K562 (cell line): ENCODE data around the gene ZSWIM4. TPM values are rescaled to one million over a fixed set of nuclear protein-coding genes. Genes with fewer than 3 reads are reported as not detected.
A peak's percentile ranks its signal among the peaks of the same experiment; 100 is the strongest.

Source experiments
- ATAC-seq: fragments of 200-7000 bp; cut with Tn5 transposase; 3 replicates; pipeline ENCODE4 v1.9.1; 2020; ENCODE audit warnings: moderate library complexity
- BruUV-seq: library from RNA; stranded (reverse); fragments of 400-500 nt; replicated peaks from 2 replicates; lab custom pipeline; 2021; lab: Mats Ljungman, UMichigan
- CTCF ChIA-PET: fragments of 300-600 bp; formaldehyde crosslinking; extraction: SDS; loops from one replicate; lab custom pipeline; 2021; ENCODE audit warnings: low intra/inter-chr PET ratio; lab: Yijun Ruan, JAX
- POLR2A ChIA-PET: fragments of 300-600, 350-650 bp; sonication (Branson Sonifier 250); formaldehyde crosslinking; extraction: SDS; loops from one replicate; lab custom pipeline; 2021; ENCODE audit warnings: antibody characterized with exemption, inconsistent platforms; lab: Yijun Ruan, JAX
- DNase-seq, 4 experiments: peaks; one replicate each; pipeline versions ENCODE4 v3.0.0 to v3.0.0-alpha.2; 2011 to 2018; ENCODE audit warnings: low spot score in 3 of 4, mixed read lengths in 3 of 4; ENCODE audit errors: extremely low read depth in 1 of 4
- FAIRE-seq: peaks from 2 replicates; lab custom pipeline; 2011; peaks lifted over from hg19 to GRCh38; lab: Jason Lieb, UNC
- H2AFZ ChIP-seq: 2 replicates; pipeline ENCODE4 v1.6.0; 2011; ENCODE audit warnings: low read depth, low read length, control low read depth, inconsistent platforms
- H3K27ac ChIP-seq: fragments of 200-600 bp; 3 replicates; pipeline ENCODE4 v1.8.0; 2011; ENCODE audit warnings: low read depth, mild to moderate bottlenecking, control low read depth, inconsistent platforms, low read length, moderate library complexity, mixed read lengths; ENCODE audit errors: extremely low read depth
- H3K27me3 ChIP-seq, 2 experiments: fragments of 300-600 bp in 1 of 2; 2 replicates in 1 of 2; 3 replicates in 1 of 2; pipeline versions ENCODE4 v1.6.0 to v1.8.0; 2011; ENCODE audit warnings: inconsistent platforms in 2 of 2, low read length in 2 of 2, mild to moderate bottlenecking in 1 of 2, mixed read lengths in 1 of 2, moderate library complexity in 1 of 2; ENCODE audit not compliant: control insufficient read depth in 2 of 2, insufficient read depth in 2 of 2
- H3K36me3 ChIP-seq: fragments of 300-600 bp; 3 replicates; pipeline ENCODE4 v1.8.0; 2011; ENCODE audit warnings: mild to moderate bottlenecking, low read length, inconsistent platforms; ENCODE audit not compliant: control insufficient read depth, insufficient read depth
- H3K4me1 ChIP-seq, 2 experiments: fragments of 200-600 bp in 1 of 2; replicated peaks in 1 of 2; 2 replicates in 1 of 2; 3 replicates in 1 of 2; pipeline versions ENCODE4 v1.5.1 to v1.8.0; 2011; ENCODE audit warnings: inconsistent platforms in 2 of 2, low read length in 2 of 2, mild to moderate bottlenecking in 1 of 2, mixed read lengths in 1 of 2, moderate library complexity in 1 of 2; ENCODE audit not compliant: control insufficient read depth in 2 of 2, insufficient read depth in 2 of 2
- H3K4me2 ChIP-seq: 2 replicates; pipeline ENCODE4 v1.6.1; 2011; ENCODE audit warnings: low read length, control low read depth, inconsistent platforms, mixed read lengths; ENCODE audit not compliant: insufficient read depth
- H3K4me3 ChIP-seq: fragments of 200-600 bp; sonication (generic), shearing (Covaris generic); 2 replicates; pipeline ENCODE4 v1.5.1; 2016; ENCODE audit warnings: control low read depth, inconsistent platforms
- H3K79me2 ChIP-seq: fragments of 200-600 bp; 3 replicates; pipeline ENCODE4 v1.8.0; 2011; ENCODE audit warnings: low read length, inconsistent platforms; ENCODE audit not compliant: control insufficient read depth, insufficient read depth
- H3K9ac ChIP-seq, 2 experiments: 2 replicates each; pipeline versions ENCODE4 v1.6.0 to v1.6.1; 2011; ENCODE audit warnings: low read depth in 2 of 2, low read length in 2 of 2, control low read depth in 1 of 2, inconsistent platforms in 1 of 2, mild to moderate bottlenecking in 1 of 2, mixed read lengths in 1 of 2; ENCODE audit not compliant: insufficient read depth in 1 of 2
- H3K9me1 ChIP-seq: one replicate; pipeline ENCODE4 v1.6.0; 2011; ENCODE audit warnings: inconsistent platforms, mild to moderate bottlenecking, low read length, moderate library complexity; ENCODE audit not compliant: control insufficient read depth, insufficient read depth
- H3K9me3 ChIP-seq: replicated peaks from 2 replicates; pipeline ENCODE4 v1.5.1; 2011; ENCODE audit warnings: low read depth, low read length, inconsistent platforms; ENCODE audit not compliant: control insufficient read depth, insufficient read depth
- H4K20me1 ChIP-seq: replicated peaks from 2 replicates; pipeline ENCODE4 v1.6.1; 2011; ENCODE audit warnings: low read length, inconsistent platforms, mixed read lengths; ENCODE audit not compliant: control insufficient read depth, insufficient read depth
- ATF3 ChIP-seq, 2 experiments: fragments of 450-650 bp in 1 of 2; sonication (generic) in 1 of 2; formaldehyde crosslinking in 1 of 2; IDR thresholded peaks in 1 of 2; conservative IDR thresholded peaks in 1 of 2; 2 replicates each; pipeline versions ENCODE4 v1.6.1 to v1.8.1; 2016 to 2023; ENCODE audit warnings: mild to moderate bottlenecking in 2 of 2, moderate library complexity in 2 of 2, inconsistent platforms in 1 of 2, missing genetic modification reagents in 1 of 2
- BRD4 ChIP-seq: fragments of 200-600 bp; sonication (generic); IDR thresholded peaks from 2 replicates; pipeline ENCODE4 v1.6.1; 2017; ENCODE audit warnings: inconsistent platforms
- E2F6 ChIP-seq, 2 experiments: IDR thresholded peaks; 2 replicates each; pipeline ENCODE4 v1.6.1; 2011; ENCODE audit warnings: borderline replicate concordance in 1 of 2, control low read depth in 1 of 2, low read depth in 1 of 2, low read length in 1 of 2, mild to moderate bottlenecking in 1 of 2, mixed read lengths in 1 of 2, moderate library complexity in 1 of 2; ENCODE audit not compliant: insufficient read depth in 1 of 2, insufficient read length in 1 of 2, poor library complexity in 1 of 2, severe bottlenecking in 1 of 2; ENCODE audit errors: extremely low read depth in 1 of 2
- GMEB1 ChIP-seq: fragments of 250-450 bp; sonication (Bioruptor Pico); IDR thresholded peaks from 2 replicates; pipeline ENCODE4 v1.4.0; 2020; ENCODE audit warnings: mild to moderate bottlenecking
- LARP7 ChIP-seq: fragments of 450-650 bp; IDR thresholded peaks from 2 replicates; pipeline ENCODE4 v1.6.1; 2016
- MCM7 ChIP-seq, 2 experiments: fragments of 450-650 bp; IDR thresholded peaks; 2 replicates each; pipeline ENCODE4 v1.6.1; 2016 to 2018
- RREB1 ChIP-seq: fragments of 250-450 bp; sonication (Bioruptor Pico); IDR thresholded peaks from 2 replicates; pipeline ENCODE4 v1.4.0; 2020
- USF2 ChIP-seq: sonication (generic); formaldehyde crosslinking; IDR thresholded peaks from 2 replicates; pipeline ENCODE4 v1.5.0; 2020; ENCODE audit warnings: missing genetic modification reagents
- ZBTB1 ChIP-seq: sonication (generic); formaldehyde crosslinking; IDR thresholded peaks from 2 replicates; pipeline ENCODE4 v1.8.1; 2023; ENCODE audit warnings: missing genetic modification reagents, low read depth, mild to moderate bottlenecking, borderline replicate concordance
- ZNF436 ChIP-seq: fragments of 250-450, 450-650 bp; sonication (Bioruptor Pico); formaldehyde crosslinking; IDR thresholded peaks from 2 replicates; pipeline ENCODE4 v1.7.0; 2020; ENCODE audit warnings: mild to moderate bottlenecking
- WGBS: fragments of 100-300 bp; shearing (Covaris generic); methylation state at CpG from one replicate; pipeline ENCODE4 v1.1.6; 2016; ENCODE audit warnings: low coverage, mixed read lengths; ENCODE audit not compliant: insufficient coverage; ENCODE audit errors: missing lambda C conversion rate; 5-methylcytosine and 5-hydroxymethylcytosine counted together
- in situ Hi-C: fragments of 300-500 bp; cut with MboI; formaldehyde crosslinking; loops from 4 replicates; pipeline ENCODE4 v1.15.0; 2018; ENCODE audit warnings: inconsistent platforms, mixed read lengths
- intact Hi-C: fragments of 100-400 bp; cut with micrococcal nuclease; formaldehyde crosslinking; loops from 2 replicates; pipeline ENCODE4 v1.14.2; 2022
- polyA plus RNA-seq, 8 experiments: library from polyadenylated mRNA; depleted of rRNA in 4 of 8; stranded (reverse) in 5 of 8; unstranded in 3 of 8; fragments of >200 nt; fragmentation: Nextera tagmentation in 2 of 8; fragmentation: Illumina TruSeq in 1 of 8; extraction: Ambion mirVana in 2 of 8; extraction: Trizol in 1 of 8; gene quantifications; 2 replicates each; pipeline versions ENCODE4 v1.2.1 to v1.2.3, GENCODE V29; 2011 to 2014; ENCODE audit warnings: inconsistent platforms in 1 of 8, missing spikeins in 1 of 8
- total RNA-seq, 7 experiments: library from RNA; depleted of rRNA in 6 of 7; stranded (reverse); fragments of >200 nt in 6 of 7; fragmentation: Illumina TruSeq in 2 of 7; extraction: Trizol in 2 of 7; gene quantifications; 2 replicates each; pipeline versions ENCODE4 v1.2.1 to v1.2.3, GENCODE V29; 2011 to 2021; ENCODE audit warnings: low replicate concordance in 1 of 7

ZSWIM4 gene
- total and polyA plus RNA-seq, 9 of the 15 experiments (the other 6 are each of a cell fraction or from before 2014, with no cell fraction given): 0.25 to 3.7 (median 0.79) TPM; not detected in 2

- BruUV-seq: no TSS peak
- Histone ChIP-seq H4K20me1 (peaks cover 2% of the 10 kb centered on the region; the same call in 1 of the 2 replicates), H3K79me2 (no peaks in the 10 kb centered on the region), H3K36me3 (no peaks in the 10 kb centered on the region), H3K4me2 (peak overlapping the region; percentile 73), H3K4me1 (peaks cover 11 to 26% of the 10 kb centered on the region in 2 experiments), H2AFZ (peak overlapping the region; percentile 83), H3K27me3 (peaks cover 8 to 14% of the 10 kb centered on the region in 2 experiments; a peak in 4 of 5 replicates), H3K9me3 (no peaks in the 10 kb centered on the region), H3K9me1 (no peaks in the 10 kb centered on the region), H3K27ac (peak overlapping the region; percentile 63), H3K9ac (peak overlapping the region; percentile 70 to 90; a peak in 3 of 4 replicates), H3K4me3 (peak overlapping the region; percentile 33; the same call in 1 of the 2 replicates)
- ChIA-PET POLR2A (interaction anchor here (0.7 to 1.1 kb wide), 3 partner anchors 78 to 246 kb away, joined by 3 read pairs; no protein-coding TSS in a partner anchor), CTCF (interaction anchor here (1.9 kb wide), 1 partner anchor 76 kb away, joined by 25 read pairs; no protein-coding TSS in a partner anchor)
- FAIRE-seq (peak; percentile 55), ATAC-seq (peak; percentile 3; the same call in 2 of the 3 replicates), DNase-seq (no peak)
- in situ Hi-C loops: loop anchor here (5.0 kb wide), 2 partner anchors 74 to 254 kb away; no protein-coding TSS in a partner anchor
- intact Hi-C loops: loop anchor here (5.0 kb wide), 1 partner anchor 34 kb away; no protein-coding TSS in a partner anchor
- WGBS: 42% methylated on average over 11 of the region's 11 CpGs
- no peak for TF ChIP-seq USF2 (CRISPR knock-in tag)
- TF ChIP-seq MCM7 (IDR thresholded peaks at IDR 0.05): no peak
- no peak for TF ChIP-seq GMEB1 (CRISPR knock-in tag)
- 0 out of 2 replicates have a peak, but pooled peaks have one; percentile 32 for TF ChIP-seq ZBTB1 (CRISPR knock-in tag)
- peak in 1 of 2 experiments; percentile 15 for TF ChIP-seq E2F6 (IDR thresholded peaks at IDR 0.05; ENCODE audit: borderline replicate concordance in 1 of 2, extremely low read depth in 1 of 2, insufficient read depth in 1 of 2, insufficient read length in 1 of 2, low read depth in 1 of 2, low read length in 1 of 2, poor library complexity in 1 of 2, severe bottlenecking in 1 of 2)
- TF ChIP-seq ATF3 (IDR thresholded peaks at IDR 0.05): no peak
- no peak for TF ChIP-seq ATF3 (CRISPR knock-in tag; conservative IDR thresholded peaks at IDR 0.05)
- no peak for TF ChIP-seq LARP7
- TF ChIP-seq ZNF436 (CRISPR knock-in tag): no peak
- TF ChIP-seq BRD4: no peak
- no peak for TF ChIP-seq RREB1 (CRISPR knock-in tag)
These were observed 66.1 kb downstream of the ZSWIM4 start for GRCh38 chr19:13861392-13861713.
